KMS-11 (cell line): ENCODE results near the gene FBXO31.
"Not testable (repeated sequence)": the region's sequence is repeated elsewhere in the genome, so short reads cannot be mapped to it uniquely, and the experiment has no call there.

Experiments used
- H2AFZ ChIP-seq: fragments of 200-600 bp; sonication (generic); 2 replicates; pipeline ENCODE4 v1.6.1; 2016; ENCODE audit warnings: antibody characterized with exemption, mixed run types, low read depth
- H3K27ac ChIP-seq: fragments of 200-600 bp; sonication (generic); 2 replicates; pipeline ENCODE4 v1.6.1; 2016; ENCODE audit warnings: mild to moderate bottlenecking, mixed run types
- H3K27me3 ChIP-seq: fragments of 200-600 bp; sonication (generic); 2 replicates; pipeline ENCODE4 v1.6.1; 2017; ENCODE audit warnings: mild to moderate bottlenecking, low read depth, mixed run types, moderate library complexity; ENCODE audit not compliant: insufficient read depth
- H3K36me3 ChIP-seq: fragments of 200-600 bp; sonication (generic); 2 replicates; pipeline ENCODE4 v1.6.1; 2017; ENCODE audit warnings: mild to moderate bottlenecking, mixed run types; ENCODE audit not compliant: insufficient read depth
- H3K4me1 ChIP-seq: fragments of 200-600 bp; sonication (generic); 2 replicates; pipeline ENCODE4 v1.6.1; 2016; ENCODE audit warnings: mild to moderate bottlenecking, low read depth, mixed run types; ENCODE audit not compliant: poor library complexity, severe bottlenecking
- H3K4me2 ChIP-seq: fragments of 200-600 bp; sonication (generic); 2 replicates; pipeline ENCODE4 v1.7.0; 2016; ENCODE audit warnings: mild to moderate bottlenecking, mixed run types
- H3K4me3 ChIP-seq: fragments of 200-600 bp; sonication (generic); IDR thresholded peaks from 2 replicates; pipeline ENCODE4 v1.6.1; 2017; ENCODE audit warnings: low read depth, low read length, mixed read lengths; ENCODE audit not compliant: insufficient read depth
- H3K79me2 ChIP-seq: fragments of 200-600 bp; sonication (generic); 2 replicates; pipeline ENCODE4 v1.6.1; 2016; ENCODE audit warnings: low read depth, mixed run types; ENCODE audit not compliant: insufficient read depth
- H3K9ac ChIP-seq: fragments of 200-600 bp; sonication (generic); 2 replicates; pipeline ENCODE4 v1.6.1; 2016; ENCODE audit warnings: mild to moderate bottlenecking, mixed run types
- H4K20me1 ChIP-seq: fragments of 200-600 bp; sonication (generic); 2 replicates; pipeline ENCODE4 v1.6.1; 2016; ENCODE audit warnings: mild to moderate bottlenecking, mixed run types; ENCODE audit not compliant: insufficient read depth
- CTCF ChIP-seq: fragments of 200-600 bp; sonication (generic); conservative IDR thresholded peaks from 2 replicates; pipeline ENCODE4 v1.6.1; 2017; ENCODE audit warnings: low read depth, mild to moderate bottlenecking, antibody characterized with exemption, low read length, moderate library complexity, mixed read lengths

FBXO31 gene

GRCh38 chr16:87390641-87391323 lies 7.2 kb upstream of the FBXO31 start:
- Histone ChIP-seq H3K4me1 (peaks cover 38% of the 10 kb centered on the region), H2AFZ (0 out of 2 replicates have a peak overlapping the region, but pooled peaks have one; percentile 48), H3K27ac (no peak overlapping the region), H3K27me3 (no peaks in the 10 kb centered on the region), H3K36me3 (no peaks in the 10 kb centered on the region), H3K9ac (no peak overlapping the region), H3K4me2 (no peak overlapping the region), H3K79me2 (peaks cover 27% of the 10 kb centered on the region), H4K20me1 (no peaks in the 10 kb centered on the region), H3K4me3 (no peak overlapping the region)
- no peak for TF ChIP-seq CTCF

GRCh38 chr16:87389914-87390313 lies 6.3 kb upstream of the FBXO31 start:
- H2AFZ ChIP-seq, H3K4me3 ChIP-seq, H3K27me3 ChIP-seq, H3K27ac ChIP-seq, H3K4me2 ChIP-seq, H3K9ac ChIP-seq, H4K20me1 ChIP-seq, H3K36me3 ChIP-seq: not testable (repeated sequence)
- peaks cover 38% of the 10 kb centered on the region for H3K4me1 ChIP-seq
- peaks cover 19% of the 10 kb centered on the region for H3K79me2 ChIP-seq

- Histone ChIP-seq H3K36me3 (no peaks in the 10 kb centered on the region), H3K79me2 (peaks cover 15% of the 10 kb centered on the region; the same call in 1 of the 2 replicates), H3K4me2 (no peak overlapping the region), H3K27me3 (no peaks in the 10 kb centered on the region), H3K27ac (no peak overlapping the region; the same call in 1 of the 2 replicates), H2AFZ (no peak overlapping the region), H3K9ac (no peak overlapping the region), H3K4me3 (no peak overlapping the region), H4K20me1 (no peaks in the 10 kb centered on the region), H3K4me1 (peaks cover 35% of the 10 kb centered on the region)
- TF ChIP-seq CTCF = no peak
These were observed 5.7 kb upstream of the FBXO31 start for GRCh38 chr16:87389245-87389644.

DNA sequence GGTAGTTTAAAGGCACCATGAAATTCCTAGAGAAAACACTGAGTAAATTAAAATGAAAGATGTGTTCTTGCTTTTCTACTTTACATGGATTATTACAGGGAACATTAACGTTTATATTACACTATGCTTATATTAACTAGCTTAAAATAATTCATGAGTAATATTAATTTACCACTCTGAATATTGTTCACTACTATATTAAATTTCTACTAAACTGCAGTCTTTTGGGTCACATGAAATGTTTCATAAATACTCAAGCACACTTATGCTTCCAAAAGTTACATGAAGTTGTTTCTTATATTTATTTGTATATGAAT lies 5.2 kb upstream of the FBXO31 start:
- no peaks in the 10 kb centered on the region for H4K20me1 ChIP-seq
- no peaks in the 10 kb centered on the region for H3K36me3 ChIP-seq
- no peak for TF ChIP-seq CTCF
- H3K79me2 ChIP-seq = peaks cover 10% of the 10 kb centered on the region; the same call in 1 of the 2 replicates
- H3K27me3 ChIP-seq = no peaks in the 10 kb centered on the region
- peak overlapping the region; percentile 31; the same call in 1 of the 2 replicates for H2AFZ ChIP-seq
- H3K9ac ChIP-seq = no peak overlapping the region; the same call in 1 of the 2 replicates
- H3K4me3 ChIP-seq = no peak overlapping the region
- H3K4me1 ChIP-seq = peaks cover 30% of the 10 kb centered on the region
- peak overlapping the region; percentile 46 for H3K4me2 ChIP-seq
- H3K27ac ChIP-seq = peak overlapping the region; percentile 64
